GM10266 (cell line): ENCODE measurements around the gene OR2Z1.
"Not testable (repeated sequence)": the region's sequence is repeated elsewhere in the genome, so short reads cannot be mapped to it uniquely, and the experiment has no call there.

Experiments used
- DNase-seq: peaks from one replicate; pipeline ENCODE4 v3.0.0; 2012; ENCODE audit errors: extremely low spot score
- CTCF ChIP-seq: IDR thresholded peaks from 2 replicates; pipeline ENCODE4 v1.5.1; 2012; ENCODE audit warnings: mild to moderate bottlenecking, low read depth; ENCODE audit not compliant: control insufficient read depth, insufficient read depth; ENCODE audit errors: missing control alignments

Gene OR2Z1

GRCh38 chr19:8696993-8697392, 24.4 kb upstream of the OR2Z1 start:
- DNase-seq, result no peak
- no peak for TF ChIP-seq CTCF

- no peak for DNase-seq
Measured at GRCh38 chr19:8697671-8698432, 23.6 kb upstream of the OR2Z1 start.

GRCh38 chr19:8698433-8699063, 22.9 kb upstream of the OR2Z1 start, which contains the start of gene ACTL9:
ACTL9 (minus strand) TSS chr19:8698795; CDS start chr19:8698701, 94 bp downstream.
- no peak for DNase-seq
- no peak for TF ChIP-seq CTCF

More at GRCh38 chr19:8697671-8698432, 23.6 kb upstream of the OR2Z1 start:
- TF ChIP-seq CTCF, result no peak

- no peak for DNase-seq
- no peak for TF ChIP-seq CTCF
Measured at GRCh38 chr19:8699908-8700307, 21.5 kb upstream of the OR2Z1 start.

- DNase-seq, result no peak
- TF ChIP-seq CTCF, result no peak
Measured at GRCh38 chr19:8700956-8701355, 20.5 kb upstream of the OR2Z1 start.

GRCh38 chr19:8702350-8702749, 19.1 kb upstream of the OR2Z1 start:
- TF ChIP-seq CTCF, result no peak
- no peak for DNase-seq

- no peak for DNase-seq
- no peak for TF ChIP-seq CTCF
Measured at GRCh38 chr19:8703223-8703622, 18.2 kb upstream of the OR2Z1 start.

GRCh38 chr19:8705304-8705703, 16.1 kb upstream of the OR2Z1 start:
- DNase-seq, result not testable (repeated sequence)
